Fibroblast of lung (primary cell): ENCODE measurements around the gene CRACR2B. TPM values are rescaled to one million over a fixed set of nuclear protein-coding genes. Genes with fewer than 3 reads are reported as not detected.
A peak's percentile ranks its signal among the peaks of the same experiment; 100 is the strongest.

Experiments
- DNase-seq, 2 donors: peaks; one replicate each; pipeline versions ENCODE4 v3.0.0 to v3.0.0-alpha.2; 2010; ENCODE audit warnings: low read depth in 2 of 2
- H2AFZ ChIP-seq: 2 replicates; pipeline ENCODE4 v1.5.1; 2012; ENCODE audit warnings: low read length, control low read depth, inconsistent platforms
- H3K27ac ChIP-seq: 2 replicates; pipeline ENCODE4 v1.5.1; 2011; ENCODE audit warnings: low read length, control low read depth; ENCODE audit not compliant: insufficient read depth
- H3K27me3 ChIP-seq: 2 replicates; pipeline ENCODE4 v1.5.1; 2011; ENCODE audit warnings: mild to moderate bottlenecking, low read length; ENCODE audit not compliant: control insufficient read depth, insufficient read depth
- H3K36me3 ChIP-seq: 2 replicates; pipeline ENCODE4 v1.5.1; 2011; ENCODE audit warnings: low read length; ENCODE audit not compliant: control insufficient read depth, insufficient read depth
- H3K4me1 ChIP-seq: 2 replicates; pipeline ENCODE4 v1.5.1; 2011; ENCODE audit warnings: low read length; ENCODE audit not compliant: control insufficient read depth, insufficient read depth; ENCODE audit errors: extremely low read depth
- H3K4me2 ChIP-seq: 2 replicates; pipeline ENCODE4 v1.5.1; 2011; ENCODE audit warnings: low read length, control low read depth; ENCODE audit not compliant: insufficient read depth; ENCODE audit errors: extremely low read depth
- H3K4me3 ChIP-seq, 4 experiments: fragments of 200-600 bp in 1 of 4; sonication (generic) in 1 of 4; replicated peaks in 1 of 4; 2 replicates each; pipeline ENCODE4 v1.5.1; 2011 to 2016; ENCODE audit warnings: low read length in 4 of 4, low read depth in 3 of 4, mild to moderate bottlenecking in 3 of 4, control low read depth in 2 of 4, inconsistent platforms in 1 of 4, mixed read lengths in 1 of 4; ENCODE audit not compliant: insufficient read depth in 1 of 4; ENCODE audit errors: control extremely low read depth in 1 of 4
- H3K79me2 ChIP-seq: 2 replicates; pipeline ENCODE4 v1.5.1; 2012; ENCODE audit warnings: mild to moderate bottlenecking, low read length, inconsistent platforms; ENCODE audit not compliant: control insufficient read depth, insufficient read depth
- H3K9ac ChIP-seq: 2 replicates; pipeline ENCODE4 v1.5.1; 2011; ENCODE audit warnings: mild to moderate bottlenecking, low read length, control low read depth; ENCODE audit not compliant: insufficient read depth
- H3K9me3 ChIP-seq: 2 replicates; pipeline ENCODE4 v1.5.1; 2012; ENCODE audit warnings: low read depth, low read length; ENCODE audit not compliant: control insufficient read depth, insufficient read depth
- H4K20me1 ChIP-seq: 2 replicates; pipeline ENCODE4 v1.5.1; 2011; ENCODE audit warnings: low read length; ENCODE audit not compliant: control insufficient read depth, insufficient read depth; ENCODE audit errors: extremely low read depth
- EZH2 ChIP-seq: IDR thresholded peaks from 2 replicates; pipeline ENCODE4 v1.5.1; 2012; ENCODE audit warnings: low read length, control low read depth, mild to moderate bottlenecking; ENCODE audit errors: missing control alignments
- polyA plus RNA-seq, 2 donors: library from polyadenylated mRNA; depleted of rRNA in 1 of 2; stranded (reverse) in 1 of 2; unstranded in 1 of 2; fragments of >200 nt; gene quantifications; 2 replicates each; pipeline ENCODE4 v1.2.1, GENCODE V29; 2011 to 2012; ENCODE audit warnings: missing spikeins in 1 of 2
- total RNA-seq: library from RNA; depleted of rRNA; stranded (reverse); fragments of >200 nt; gene quantifications from 2 replicates; pipeline ENCODE4 v1.2.1, GENCODE V29; 2014
- TF ChIP-seq, protein P1 (sequence below), 2 donors: IDR thresholded peaks in 1 of 2; conservative IDR thresholded peaks in 1 of 2; 1 replicate in 1 of 2; 2 replicates in 1 of 2; pipeline ENCODE4 v1.5.1; 2011 to 2012; ENCODE audit warnings: low read length in 2 of 2, control low read depth in 1 of 2, inconsistent platforms in 1 of 2, low read depth in 1 of 2, mild to moderate bottlenecking in 1 of 2

CRACR2B gene
- total and polyA plus RNA-seq, 2 donors (not counting 1 experiment from before 2014, with no cell fraction given), result 0.11 to 0.66 TPM

DNA sequence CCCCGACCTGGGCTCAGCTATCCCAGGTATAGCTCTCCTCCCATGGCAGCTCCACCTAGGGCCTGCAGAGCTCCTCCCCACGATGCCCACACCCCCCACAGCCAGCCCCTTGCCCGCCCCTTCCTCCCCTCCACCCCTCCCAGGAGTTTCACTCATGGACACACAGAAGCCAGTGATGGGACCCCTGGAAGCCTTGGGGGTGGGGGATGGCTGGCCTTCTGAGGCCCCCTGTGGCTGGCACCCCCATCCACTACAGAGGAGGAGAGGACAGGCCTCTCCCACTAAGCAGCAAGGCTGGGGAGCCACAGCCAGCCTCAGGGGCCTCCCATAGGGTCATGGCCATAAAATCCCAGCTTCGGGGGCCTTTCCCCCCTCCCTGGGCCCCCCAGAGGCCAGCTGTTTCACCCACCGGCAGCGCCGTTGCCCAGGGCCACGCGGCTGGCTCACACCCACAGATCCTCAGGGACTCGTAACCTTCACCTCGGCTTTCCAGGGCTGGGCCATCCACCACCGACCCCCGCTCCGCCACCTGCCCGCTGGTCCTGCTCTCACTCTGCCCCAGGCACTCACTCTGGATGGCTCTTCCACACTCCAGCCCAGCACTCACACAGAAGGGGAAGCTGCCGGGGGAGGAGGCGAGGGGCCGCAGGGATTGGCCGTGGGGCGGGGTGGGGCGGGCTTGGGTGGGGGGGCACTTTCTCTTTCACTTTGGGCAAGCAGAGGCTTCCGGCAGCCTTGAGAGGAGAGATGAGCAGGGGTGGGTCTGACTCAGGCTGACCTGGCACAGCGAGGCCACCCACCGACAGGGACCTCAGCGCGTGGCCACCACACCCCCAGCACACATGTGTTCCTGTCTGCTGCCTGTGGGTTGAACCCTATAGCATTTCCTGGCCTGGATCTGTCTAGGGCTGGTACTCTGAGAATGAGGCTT is 31.8 kb upstream of the CRACR2B start:
- no peaks in the 10 kb centered on the region for H3K27me3 ChIP-seq
- TF ChIP-seq, protein P1, sequence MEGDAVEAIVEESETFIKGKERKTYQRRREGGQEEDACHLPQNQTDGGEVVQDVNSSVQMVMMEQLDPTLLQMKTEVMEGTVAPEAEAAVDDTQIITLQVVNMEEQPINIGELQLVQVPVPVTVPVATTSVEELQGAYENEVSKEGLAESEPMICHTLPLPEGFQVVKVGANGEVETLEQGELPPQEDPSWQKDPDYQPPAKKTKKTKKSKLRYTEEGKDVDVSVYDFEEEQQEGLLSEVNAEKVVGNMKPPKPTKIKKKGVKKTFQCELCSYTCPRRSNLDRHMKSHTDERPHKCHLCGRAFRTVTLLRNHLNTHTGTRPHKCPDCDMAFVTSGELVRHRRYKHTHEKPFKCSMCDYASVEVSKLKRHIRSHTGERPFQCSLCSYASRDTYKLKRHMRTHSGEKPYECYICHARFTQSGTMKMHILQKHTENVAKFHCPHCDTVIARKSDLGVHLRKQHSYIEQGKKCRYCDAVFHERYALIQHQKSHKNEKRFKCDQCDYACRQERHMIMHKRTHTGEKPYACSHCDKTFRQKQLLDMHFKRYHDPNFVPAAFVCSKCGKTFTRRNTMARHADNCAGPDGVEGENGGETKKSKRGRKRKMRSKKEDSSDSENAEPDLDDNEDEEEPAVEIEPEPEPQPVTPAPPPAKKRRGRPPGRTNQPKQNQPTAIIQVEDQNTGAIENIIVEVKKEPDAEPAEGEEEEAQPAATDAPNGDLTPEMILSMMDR (conservative IDR thresholded peaks at IDR 0.05 in 1 of 2, IDR thresholded peaks at IDR 0.05 in 1 of 2; ENCODE audit: low read depth in 1 of 2, low read length in 2 of 2), result no peak
- TF ChIP-seq EZH2, result no peak
- peaks cover 19% of the 10 kb centered on the region for H3K36me3 ChIP-seq
- peak overlapping the region; percentile 78 for H3K9ac ChIP-seq
- H3K9me3 ChIP-seq, result no peaks in the 10 kb centered on the region
- H3K27ac ChIP-seq, result peak overlapping the region; percentile 88
- no peaks in the 10 kb centered on the region for H4K20me1 ChIP-seq
- H3K79me2 ChIP-seq, result peaks cover 17% of the 10 kb centered on the region
- no peak overlapping the region for H2AFZ ChIP-seq
- peak overlapping the region; percentile 62 to 87 (median 74) for H3K4me3 ChIP-seq
- peak overlapping the region; percentile 100 for H3K4me2 ChIP-seq
- peaks cover 7% of the 10 kb centered on the region for H3K4me1 ChIP-seq
- peak; percentile 77 to 79 for DNase-seq

DNA sequence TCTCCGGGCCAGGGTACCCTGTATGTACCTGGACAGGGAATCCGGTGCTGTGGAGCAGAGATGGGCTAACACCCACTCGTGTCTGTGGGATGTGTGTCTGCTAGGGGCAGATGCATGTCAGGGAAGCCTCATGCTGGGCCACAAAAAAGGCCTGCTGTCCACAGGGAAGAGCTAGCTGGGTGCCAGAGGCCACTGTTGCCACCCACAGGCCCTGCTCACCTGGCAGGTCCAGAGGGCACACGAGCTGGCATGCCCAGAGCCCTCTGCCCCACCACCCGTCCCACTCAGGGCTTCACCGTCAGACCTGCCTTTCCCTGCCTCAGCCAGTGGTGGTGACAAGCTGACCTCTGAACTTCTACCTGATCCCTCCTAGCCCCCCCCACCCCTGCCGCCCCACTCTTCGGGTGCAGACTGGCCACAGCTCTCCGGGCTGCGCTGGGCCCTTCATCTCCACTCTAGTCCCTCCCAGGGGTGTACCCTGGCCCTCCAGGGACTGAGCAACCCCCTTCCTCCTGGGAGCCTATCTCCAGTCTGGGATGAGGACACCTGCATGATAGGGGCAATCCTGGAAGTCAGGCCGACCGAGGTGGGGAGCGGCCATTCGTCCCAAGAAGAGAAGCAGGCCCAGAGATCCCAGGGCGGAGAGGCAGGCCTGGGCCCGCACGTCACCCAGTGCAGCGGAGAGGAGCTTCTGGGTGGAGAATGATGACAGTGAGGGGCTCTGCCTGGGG is 31.0 kb upstream of the CRACR2B start:
- H3K4me2 ChIP-seq, result peak overlapping the region; percentile 100
- peak overlapping the region; percentile 88 for H3K27ac ChIP-seq
- H3K4me3 ChIP-seq, result peak overlapping the region; percentile 62 to 87 (median 74)
- H4K20me1 ChIP-seq, result no peaks in the 10 kb centered on the region
- H3K4me1 ChIP-seq, result peaks cover 7% of the 10 kb centered on the region
- H3K9me3 ChIP-seq, result no peaks in the 10 kb centered on the region
- peak overlapping the region; percentile 17 for H2AFZ ChIP-seq
- DNase-seq, result no peak
- TF ChIP-seq, protein P1 (conservative IDR thresholded peaks at IDR 0.05 in 1 of 2, IDR thresholded peaks at IDR 0.05 in 1 of 2; ENCODE audit: low read depth in 1 of 2, low read length in 2 of 2), result no peak
- TF ChIP-seq EZH2, result no peak
- no peaks in the 10 kb centered on the region for H3K27me3 ChIP-seq
- H3K36me3 ChIP-seq, result peaks cover 24% of the 10 kb centered on the region
- peaks cover 17% of the 10 kb centered on the region for H3K79me2 ChIP-seq
- H3K9ac ChIP-seq, result peak overlapping the region; percentile 78
